ENCODE data around the gene TEX53. TPM values are rescaled to one million over a fixed set of nuclear protein-coding genes. Genes with fewer than 3 reads are reported as not detected.

Gene TEX53
- total RNA-seq, 2 donors from 2014 or later, result not detected

DNA sequence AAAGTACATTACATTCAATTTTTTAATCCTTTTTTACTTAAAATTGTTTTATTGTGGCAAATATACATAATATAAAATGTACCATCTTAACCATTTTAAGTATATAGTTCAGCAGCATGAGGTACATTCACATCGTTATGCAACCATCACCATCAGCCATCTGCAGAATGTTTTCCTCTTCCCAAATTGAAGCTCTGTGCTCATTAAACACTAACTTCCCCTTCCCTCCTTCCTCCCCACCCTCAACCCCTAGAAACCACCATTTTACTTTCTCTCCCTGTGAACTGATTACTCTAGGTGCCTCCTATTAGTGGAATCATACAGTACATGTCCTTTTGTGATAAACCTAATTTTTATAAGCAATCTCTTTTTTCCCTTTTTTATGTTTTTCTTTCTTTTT, 15.6 kb downstream of the TEX53 start:
- no peaks in the 10 kb centered on the region for H3K27me3 ChIP-seq (replicated peaks; ENCODE audit: insufficient read depth)

GRCh38 chr9:114638404-114638803, 19.2 kb downstream of the TEX53 start:
- ATAC-seq (ENCODE audit: insufficient number of reproducible peaks, low FRiP score, low read depth) (no peak), DNase-seq (ENCODE audit: low spot score) (no peak)
- no peak overlapping the region for H3K4me3 ChIP-seq
- no peaks in the 10 kb centered on the region for H3K9me3 ChIP-seq
- H3K27ac ChIP-seq, result no peak overlapping the region
- H3K36me3 ChIP-seq, result peaks cover 49% of the 10 kb centered on the region
- H3K27me3 ChIP-seq (replicated peaks; ENCODE audit: insufficient read depth), result no peaks in the 10 kb centered on the region
- TF ChIP-seq CTCF (IDR thresholded peaks at IDR 0.05), result no peak
- H3K4me1 ChIP-seq (ENCODE audit: control insufficient read depth in 1 of 2, low read depth in 2 of 2), result no peaks in the 10 kb centered on the region

More for the DNA sequence above, 15.6 kb downstream of the TEX53 start:
- no peaks in the 10 kb centered on the region for H3K9me3 ChIP-seq
- ATAC-seq (ENCODE audit: insufficient number of reproducible peaks, low FRiP score, low read depth) (no peak), DNase-seq (ENCODE audit: low spot score) (no peak)
- peaks cover 40% of the 10 kb centered on the region for H3K36me3 ChIP-seq
- H3K4me3 ChIP-seq, result no peak overlapping the region
- no peak overlapping the region for H3K27ac ChIP-seq
- H3K4me1 ChIP-seq (ENCODE audit: control insufficient read depth in 1 of 2, low read depth in 2 of 2), result no peaks in the 10 kb centered on the region
- no peak for TF ChIP-seq CTCF (IDR thresholded peaks at IDR 0.05)

GRCh38 chr9:114634387-114634786, 23.2 kb downstream of the TEX53 start:
- no peak for ATAC-seq (ENCODE audit: insufficient number of reproducible peaks, low FRiP score, low read depth)
- TF ChIP-seq CTCF (IDR thresholded peaks at IDR 0.05), result no peak
- no peak overlapping the region for H3K4me3 ChIP-seq
- H3K27me3 ChIP-seq (replicated peaks; ENCODE audit: insufficient read depth), result no peaks in the 10 kb centered on the region
- H3K27ac ChIP-seq, result no peak overlapping the region
- H3K4me1 ChIP-seq (ENCODE audit: control insufficient read depth in 1 of 2, low read depth in 2 of 2), result no peaks in the 10 kb centered on the region
- H3K36me3 ChIP-seq, result peaks cover 40% of the 10 kb centered on the region
- no peak for DNase-seq (ENCODE audit: low spot score)
- no peaks in the 10 kb centered on the region for H3K9me3 ChIP-seq

GRCh38 chr9:114633438-114634089, 24.0 kb downstream of the TEX53 start:
- Histone ChIP-seq H3K4me3 (no peak overlapping the region), H3K4me1 (ENCODE audit: control insufficient read depth in 1 of 2, low read depth in 2 of 2) (no peaks in the 10 kb centered on the region), H3K36me3 (peaks cover 45% of the 10 kb centered on the region), H3K9me3 (no peaks in the 10 kb centered on the region), H3K27me3 (replicated peaks; ENCODE audit: insufficient read depth) (no peaks in the 10 kb centered on the region), H3K27ac (no peak overlapping the region)
- no peak for ATAC-seq (ENCODE audit: insufficient number of reproducible peaks, low FRiP score, low read depth)
- no peak for TF ChIP-seq CTCF (IDR thresholded peaks at IDR 0.05)
- DNase-seq (ENCODE audit: low spot score), result no peak

DNA sequence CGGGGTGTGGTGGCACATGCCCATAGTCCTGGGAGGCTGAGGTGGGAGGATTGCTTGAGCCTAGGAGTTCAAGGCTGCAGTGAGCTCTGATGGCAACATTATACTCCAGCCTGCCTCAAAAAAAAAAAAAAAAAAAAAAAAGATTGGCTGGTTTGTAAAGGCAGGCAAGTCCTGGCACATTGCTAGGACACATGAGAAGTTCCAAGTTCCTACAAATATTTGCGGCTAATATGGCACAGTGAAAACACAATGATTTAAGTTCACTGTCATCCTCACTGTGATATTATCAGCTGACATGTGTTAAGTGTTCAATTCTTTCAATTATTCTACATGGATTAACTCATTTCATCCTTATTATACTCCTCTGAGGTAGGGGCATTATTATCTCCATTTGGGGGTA, 26.4 kb downstream of the TEX53 start:
- H3K4me1 ChIP-seq (ENCODE audit: control insufficient read depth in 1 of 2, low read depth in 2 of 2), result no peaks in the 10 kb centered on the region
- H3K4me3 ChIP-seq, result no peak overlapping the region
- no peak overlapping the region for H3K27ac ChIP-seq
- peaks cover 43% of the 10 kb centered on the region for H3K36me3 ChIP-seq
- ATAC-seq (ENCODE audit: insufficient number of reproducible peaks, low FRiP score, low read depth) (no peak), DNase-seq (ENCODE audit: low spot score) (no peak)
- H3K9me3 ChIP-seq, result no peaks in the 10 kb centered on the region
- no peak for TF ChIP-seq CTCF (IDR thresholded peaks at IDR 0.05)
- no peaks in the 10 kb centered on the region for H3K27me3 ChIP-seq (replicated peaks; ENCODE audit: insufficient read depth)

All from thoracic aorta (tissue), 2 donors.